HPDE6-E6E7 (cell line): Measurements from ENCODE around the gene CPA2.
A peak's percentile ranks its signal among the peaks of the same experiment; 100 is the strongest.
"Not testable (repeated sequence)": the region's sequence is repeated elsewhere in the genome, so short reads cannot be mapped to it uniquely, and the experiment has no call there.

Experiments used
- DNase-seq: peaks from one replicate; pipeline ENCODE4 v3.0.0; 2011; ENCODE audit warnings: missing footprints; ENCODE audit errors: extremely low spot score

Gene CPA2

DNA sequence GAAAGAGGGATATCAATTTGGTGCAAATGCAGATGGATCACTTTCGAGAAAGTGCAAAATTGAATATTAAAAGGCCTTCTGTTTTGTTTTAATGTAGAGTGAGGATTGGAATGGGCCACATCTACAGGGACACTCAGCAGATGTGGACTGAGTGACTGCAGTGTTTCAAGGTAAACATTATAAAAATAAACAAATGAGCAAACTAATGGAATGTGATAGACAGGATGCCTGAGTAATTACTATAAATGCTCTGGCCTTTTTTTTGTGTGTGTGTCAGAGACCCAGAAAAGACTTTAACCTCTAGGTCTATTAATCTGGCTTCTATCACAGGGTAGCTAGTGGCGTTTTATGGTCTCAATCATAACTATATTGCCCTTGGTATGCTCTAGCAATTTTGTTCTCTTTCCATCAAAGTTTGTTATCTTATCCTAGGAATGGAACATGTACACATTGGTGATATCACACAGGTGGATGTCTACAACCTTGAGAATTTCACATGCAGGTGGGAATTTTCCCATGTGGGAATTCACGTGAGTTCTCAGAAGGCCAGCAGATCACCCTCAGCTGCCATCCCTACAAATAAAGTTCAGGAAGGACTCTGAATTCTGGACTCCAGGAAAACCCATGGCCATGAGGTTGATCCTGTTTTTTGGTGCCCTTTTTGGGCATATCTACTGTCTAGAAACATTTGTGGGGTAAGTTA, at the start of gene CPA2:
CPA2 (plus strand) TSS at position 606 of the 703 bp plus-strand sequence; CDS start at position 625, 19 bp downstream.
- no peak for DNase-seq

GRCh38 chr7:130218806-130219620, 47.6 kb upstream of the CPA2 start:
- DNase-seq: no peak

DNA sequence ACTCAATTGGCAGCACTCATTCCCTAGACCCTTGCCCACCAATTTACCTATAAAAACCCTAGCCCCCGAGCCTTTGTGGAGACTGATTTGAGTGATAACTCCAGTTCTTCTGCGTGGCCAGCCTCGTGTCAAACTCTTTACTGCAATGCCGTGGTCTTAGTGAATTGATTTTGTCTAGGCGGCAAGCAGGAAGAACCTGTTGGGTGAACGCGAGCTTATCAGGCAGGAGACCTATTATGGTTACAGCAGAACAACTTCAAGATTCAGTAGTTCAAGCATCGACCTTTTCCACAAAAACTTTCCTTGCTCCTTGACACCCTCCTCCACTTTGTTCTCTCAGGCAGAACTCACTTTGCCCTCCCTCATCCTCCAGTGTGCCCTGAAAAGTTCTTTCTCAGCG, 46.8 kb upstream of the CPA2 start:
- DNase-seq: no peak

DNA sequence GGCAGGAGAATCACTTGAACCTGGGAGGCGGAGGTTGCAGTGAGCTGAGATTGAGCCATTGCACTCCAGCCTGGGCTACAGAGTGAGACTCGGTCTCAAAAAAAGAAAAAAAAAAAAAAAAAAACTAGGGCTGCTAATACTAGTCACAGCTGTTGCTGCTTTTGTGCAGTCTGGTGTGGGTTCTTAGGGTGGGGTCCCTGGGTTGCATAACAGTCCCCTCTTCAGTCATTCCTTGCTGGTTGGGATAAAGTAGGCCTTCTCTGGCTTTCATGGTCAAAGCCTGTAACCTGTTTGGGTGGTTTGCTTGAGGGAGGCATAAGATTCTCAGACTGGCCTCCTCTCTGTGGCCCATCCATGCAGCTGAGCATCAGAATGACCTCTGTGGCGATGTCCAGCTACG, 44.9 kb upstream of the CPA2 start:
- DNase-seq: no peak

GRCh38 chr7:130223646-130224045, 43.0 kb upstream of the CPA2 start:
- DNase-seq: no peak

- no peak for DNase-seq
These were observed 42.5 kb upstream of the CPA2 start for GRCh38 chr7:130224210-130224609.

DNA sequence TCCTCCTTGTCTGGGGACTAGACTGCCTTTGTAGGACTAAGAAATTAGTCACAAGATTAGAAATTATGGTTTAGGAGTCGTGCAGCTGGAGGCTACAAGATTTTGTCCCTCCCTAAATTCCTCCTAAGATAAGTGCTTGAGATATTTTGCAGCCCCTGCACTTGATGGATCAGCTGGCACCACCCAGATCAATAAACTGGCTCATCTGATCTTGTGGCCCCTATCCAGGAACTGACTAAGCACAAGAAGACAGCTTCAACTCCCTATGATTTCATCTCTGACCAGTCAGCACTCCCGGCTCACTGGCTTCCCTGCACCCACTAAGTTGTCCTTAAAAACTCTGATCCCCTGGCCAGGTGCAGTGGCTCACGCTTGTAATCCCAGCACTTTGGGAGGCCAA, 41.7 kb upstream of the CPA2 start:
- not testable (repeated sequence) for DNase-seq

DNA sequence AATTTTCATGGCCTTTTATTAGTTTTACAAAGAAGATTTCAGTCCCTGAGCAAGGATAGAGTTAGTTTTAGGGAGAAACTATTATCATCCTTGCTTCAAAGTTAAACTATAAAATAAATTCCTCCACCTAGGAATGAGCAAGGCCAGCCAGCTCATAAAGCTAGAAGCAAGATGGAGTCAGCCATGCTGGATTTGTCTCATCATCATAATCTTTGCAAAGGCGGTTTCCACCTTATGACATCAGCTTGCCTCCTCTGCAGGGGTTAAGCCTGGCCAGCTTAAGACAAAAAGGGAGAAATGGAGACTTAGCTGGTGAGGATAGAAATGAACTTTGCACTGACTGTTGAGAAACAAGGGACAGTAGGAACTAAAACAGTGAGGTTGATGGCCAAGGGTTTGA, 40.3 kb upstream of the CPA2 start:
- DNase-seq: no peak

DNA sequence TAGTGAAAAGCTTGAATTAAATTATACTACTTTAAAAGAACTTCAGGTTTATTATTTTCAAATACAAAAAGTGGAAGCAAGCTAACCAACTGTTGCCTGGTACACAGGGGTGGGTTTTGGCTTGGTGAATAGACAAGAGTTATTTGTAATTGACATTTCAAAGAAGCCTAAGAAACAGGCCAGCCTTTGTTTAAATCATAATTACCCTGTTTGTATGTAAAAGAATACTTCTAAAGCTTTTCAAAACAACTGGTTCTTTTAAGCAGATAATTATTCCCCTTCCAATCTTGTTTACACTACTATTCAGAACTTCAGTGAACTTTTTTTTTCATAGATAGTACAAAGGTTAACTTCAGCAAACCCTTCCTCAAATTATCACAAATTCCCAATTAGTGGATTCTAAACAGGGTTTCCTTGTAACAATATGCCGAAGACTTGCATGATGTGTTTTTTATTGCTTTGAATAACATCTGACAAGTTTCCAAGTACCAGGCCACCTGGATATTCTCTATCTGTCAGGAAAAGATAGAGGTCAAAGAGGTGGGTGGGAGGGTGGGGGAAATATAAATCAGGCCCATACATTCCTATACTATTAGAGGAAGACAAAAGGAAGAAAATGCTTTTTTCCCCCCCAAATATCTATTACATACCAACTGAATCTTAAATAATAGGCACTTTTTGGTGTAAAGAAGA, 38.6 kb upstream of the CPA2 start:
- DNase-seq: no peak

DNA sequence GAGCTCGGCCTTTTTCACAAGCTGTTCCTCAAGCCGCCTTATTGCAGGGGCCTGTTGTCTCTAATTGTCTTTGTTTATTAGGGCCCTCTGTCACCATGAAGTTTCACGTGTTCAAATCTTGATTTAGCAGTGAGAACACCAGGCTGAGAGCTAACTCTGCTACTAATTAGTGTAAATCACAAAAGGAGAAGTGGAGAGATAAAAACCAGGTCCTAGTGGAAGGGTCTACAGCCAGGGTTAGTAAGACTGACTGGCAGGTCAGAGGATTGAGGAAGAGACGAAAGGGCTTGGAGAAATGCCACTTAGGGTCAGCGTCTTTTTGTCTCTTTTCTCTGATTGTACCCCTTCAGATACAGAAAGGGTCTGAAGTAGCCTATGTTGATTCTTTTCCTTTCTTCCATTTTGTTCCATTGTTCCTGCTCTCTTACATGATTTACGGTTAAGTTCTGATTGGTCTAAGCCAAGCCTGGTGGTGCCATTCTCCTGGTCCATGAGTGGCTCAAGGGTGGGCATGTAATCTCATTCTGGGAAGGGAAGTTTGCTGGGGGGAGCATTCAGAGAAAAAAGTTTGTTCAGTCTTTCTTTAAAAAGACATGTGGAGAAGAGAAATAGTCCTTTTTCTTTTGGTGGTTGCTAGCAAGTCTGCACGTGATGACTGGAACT, 37.7 kb upstream of the CPA2 start:
- no peak for DNase-seq

- DNase-seq: not testable (repeated sequence)
These were observed 36.7 kb upstream of the CPA2 start for GRCh38 chr7:130229981-130230380.

GRCh38 chr7:130231792-130232191, 34.9 kb upstream of the CPA2 start:
- no peak for DNase-seq

GRCh38 chr7:130232209-130232608, 34.5 kb upstream of the CPA2 start:
- DNase-seq: no peak

- DNase-seq: no peak
These were observed 32.6 kb upstream of the CPA2 start for GRCh38 chr7:130234078-130234477.

- not testable (repeated sequence) for DNase-seq
These were observed 30.3 kb upstream of the CPA2 start for GRCh38 chr7:130236361-130236760.

DNA sequence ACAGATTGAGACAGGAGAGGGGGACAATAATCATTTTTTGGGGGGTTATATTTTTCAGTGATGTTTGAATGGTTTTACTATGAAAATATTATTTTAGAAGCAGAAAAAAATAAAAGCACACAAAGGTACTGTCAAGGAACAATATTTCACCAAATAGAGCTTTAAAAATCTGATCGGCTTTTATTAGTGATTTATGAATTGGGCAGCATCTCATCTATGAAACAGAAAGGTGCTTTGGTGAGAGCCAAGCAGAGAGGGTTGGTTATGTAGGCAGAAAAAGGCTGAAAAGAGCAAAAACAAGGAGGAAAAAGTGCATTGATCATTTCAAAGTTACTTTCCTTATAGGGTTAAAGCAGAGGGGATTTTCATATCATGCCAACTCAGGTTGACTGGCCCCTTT, 26.4 kb upstream of the CPA2 start:
- DNase-seq: no peak

GRCh38 chr7:130242198-130243014, 24.3 kb upstream of the CPA2 start:
- DNase-seq: peak; percentile 62

- not testable (repeated sequence) for DNase-seq
These were observed 23.2 kb upstream of the CPA2 start for GRCh38 chr7:130243486-130243885.

- not testable (repeated sequence) for DNase-seq
These were observed 20.2 kb upstream of the CPA2 start for GRCh38 chr7:130246491-130246890.

GRCh38 chr7:130248842-130249241, 17.8 kb upstream of the CPA2 start:
- not testable (repeated sequence) for DNase-seq

DNA sequence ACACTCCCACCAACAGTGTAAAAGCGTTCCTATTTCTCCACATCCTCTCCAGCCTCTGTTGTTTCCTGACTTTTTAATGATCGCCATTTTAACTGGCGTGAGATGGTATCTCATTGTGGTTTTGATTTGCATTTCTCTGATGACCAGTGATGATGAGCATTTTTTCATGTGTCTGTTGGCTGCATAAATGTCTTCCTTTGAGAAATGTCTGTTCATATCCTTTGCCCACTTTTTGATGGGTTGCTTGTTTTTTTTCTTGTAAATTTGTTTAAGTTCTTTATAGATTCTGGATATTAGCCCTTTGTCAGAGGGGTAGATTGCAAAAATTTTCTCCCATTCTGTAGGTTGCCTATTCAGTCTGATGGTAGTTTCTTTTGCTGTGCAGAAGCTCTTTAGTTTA, 17.0 kb upstream of the CPA2 start:
- DNase-seq: not testable (repeated sequence)
